ENCODE results near the gene LRMDA. TPM values are rescaled to one million over a fixed set of nuclear protein-coding genes. Genes with fewer than 3 reads are reported as not detected.

Gene LRMDA
- polyA plus RNA-seq, 1 donor (not counting 4 experiments of a cell fraction or from before 2014, with no cell fraction given): not detected

DNA sequence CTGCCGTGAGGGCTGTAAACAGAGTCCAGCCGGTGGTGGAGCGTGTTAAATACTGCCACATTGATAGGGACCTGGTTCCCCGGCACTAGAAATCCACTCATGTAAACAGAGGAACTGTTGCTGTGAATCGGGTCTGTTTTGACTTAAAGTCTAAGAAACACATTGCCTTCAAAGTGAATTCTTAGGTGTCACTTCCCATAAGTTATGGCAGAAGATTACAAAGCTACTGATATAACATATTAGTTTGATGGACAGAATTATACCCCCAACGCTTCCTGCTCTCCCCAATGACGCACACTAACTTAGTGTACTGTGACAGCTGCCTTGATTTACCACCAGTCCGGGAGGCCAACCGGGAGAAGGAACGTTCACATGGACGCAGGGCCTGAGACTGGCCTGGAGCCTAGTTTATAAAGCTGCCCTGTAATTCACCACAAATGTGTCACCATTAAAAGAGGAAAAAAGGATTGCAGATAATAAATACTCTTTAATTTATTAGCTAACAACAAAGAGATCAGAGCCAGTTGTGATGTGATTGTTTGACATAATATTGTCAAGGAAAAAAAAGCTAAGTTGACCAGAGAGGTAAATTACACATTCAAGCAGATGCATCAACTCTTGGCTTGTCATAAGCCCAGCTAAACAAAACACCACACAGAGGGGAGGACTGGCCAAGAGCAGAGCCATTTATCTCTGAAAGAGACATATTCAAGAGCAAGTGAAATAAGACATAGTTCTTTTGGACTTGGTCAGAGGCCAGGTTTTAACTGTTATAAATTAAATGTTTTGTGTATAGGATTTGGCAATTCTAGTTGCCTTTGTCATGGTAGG, 820.6 kb downstream of the LRMDA start:
- DNase-seq (ENCODE audit: low read depth, low spot score) (no peak), FAIRE-seq (no peak)
- Histone ChIP-seq H3K9me3 (ENCODE audit: control insufficient read depth, low read depth, low read length) (no peaks in the 10 kb centered on the region), H3K9me1 (ENCODE audit: control insufficient read depth, extremely low read depth, insufficient read depth, low read length) (no peaks in the 10 kb centered on the region), H3K36me3 (ENCODE audit: control insufficient read depth in 2 of 2, extremely low read depth in 1 of 2, insufficient read depth in 2 of 2, low read length in 2 of 2) (no peaks in the 10 kb centered on the region), H4K20me1 (ENCODE audit: control insufficient read depth, extremely low read depth, insufficient read depth, low read length) (no peaks in the 10 kb centered on the region), H2AFZ (ENCODE audit: control insufficient read depth, low read length) (no peak overlapping the region), H3K4me2 (ENCODE audit: control insufficient read depth, extremely low read depth, insufficient read depth, low read depth, low read length) (no peak overlapping the region), H3K9ac (ENCODE audit: control insufficient read depth, extremely low read depth, insufficient read depth, low read length) (no peak overlapping the region), H3K79me2 (ENCODE audit: control insufficient read depth, insufficient read depth, low read length) (no peaks in the 10 kb centered on the region), H3K27ac (ENCODE audit: control insufficient read depth, insufficient read depth, low read length) (no peak overlapping the region), H3K4me3 (ENCODE audit: control insufficient read depth in 2 of 3, extremely low read depth in 1 of 3, insufficient read depth in 2 of 3, low read depth in 1 of 3, low read length in 3 of 3) (no peak overlapping the region), H3K27me3 (ENCODE audit: control insufficient read depth, extremely low read depth, insufficient read depth, low read length) (no peaks in the 10 kb centered on the region), H3K4me1 (ENCODE audit: control insufficient read depth, extremely low read depth, insufficient read depth, low read length) (no peaks in the 10 kb centered on the region)
- no peak for TF ChIP-seq EZH2 (IDR thresholded peaks at IDR 0.05; ENCODE audit: low read length)
- TF ChIP-seq, protein P1, sequence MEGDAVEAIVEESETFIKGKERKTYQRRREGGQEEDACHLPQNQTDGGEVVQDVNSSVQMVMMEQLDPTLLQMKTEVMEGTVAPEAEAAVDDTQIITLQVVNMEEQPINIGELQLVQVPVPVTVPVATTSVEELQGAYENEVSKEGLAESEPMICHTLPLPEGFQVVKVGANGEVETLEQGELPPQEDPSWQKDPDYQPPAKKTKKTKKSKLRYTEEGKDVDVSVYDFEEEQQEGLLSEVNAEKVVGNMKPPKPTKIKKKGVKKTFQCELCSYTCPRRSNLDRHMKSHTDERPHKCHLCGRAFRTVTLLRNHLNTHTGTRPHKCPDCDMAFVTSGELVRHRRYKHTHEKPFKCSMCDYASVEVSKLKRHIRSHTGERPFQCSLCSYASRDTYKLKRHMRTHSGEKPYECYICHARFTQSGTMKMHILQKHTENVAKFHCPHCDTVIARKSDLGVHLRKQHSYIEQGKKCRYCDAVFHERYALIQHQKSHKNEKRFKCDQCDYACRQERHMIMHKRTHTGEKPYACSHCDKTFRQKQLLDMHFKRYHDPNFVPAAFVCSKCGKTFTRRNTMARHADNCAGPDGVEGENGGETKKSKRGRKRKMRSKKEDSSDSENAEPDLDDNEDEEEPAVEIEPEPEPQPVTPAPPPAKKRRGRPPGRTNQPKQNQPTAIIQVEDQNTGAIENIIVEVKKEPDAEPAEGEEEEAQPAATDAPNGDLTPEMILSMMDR (optimal IDR thresholded peaks at IDR 0.05 in 1 of 3, IDR thresholded peaks at IDR 0.05 in 1 of 3, conservative IDR thresholded peaks at IDR 0.05 in 1 of 3; ENCODE audit: extremely low read depth in 1 of 3, insufficient read depth in 2 of 3, low read length in 3 of 3): no peak
- dilution Hi-C loops (cut with MboI; ENCODE audit: extremely low pct_ligation_motif_present, low sequenced_read_pairs): no loop called here

- H3K9ac ChIP-seq (ENCODE audit: control insufficient read depth, extremely low read depth, insufficient read depth, low read length): no peak overlapping the region
- peaks cover 3% of the 10 kb centered on the region for H3K4me1 ChIP-seq (ENCODE audit: control insufficient read depth, extremely low read depth, insufficient read depth, low read length)
- H3K27ac ChIP-seq (ENCODE audit: control insufficient read depth, insufficient read depth, low read length): no peak overlapping the region
- no peaks in the 10 kb centered on the region for H3K36me3 ChIP-seq (ENCODE audit: control insufficient read depth in 2 of 2, extremely low read depth in 1 of 2, insufficient read depth in 2 of 2, low read length in 2 of 2)
- H4K20me1 ChIP-seq (ENCODE audit: control insufficient read depth, extremely low read depth, insufficient read depth, low read length): no peaks in the 10 kb centered on the region
- no peaks in the 10 kb centered on the region for H3K27me3 ChIP-seq (ENCODE audit: control insufficient read depth, extremely low read depth, insufficient read depth, low read length)
- FAIRE-seq: no peak
- H3K4me2 ChIP-seq (ENCODE audit: control insufficient read depth, extremely low read depth, insufficient read depth, low read depth, low read length): no peak overlapping the region
- H3K9me3 ChIP-seq (ENCODE audit: control insufficient read depth, low read depth, low read length): no peaks in the 10 kb centered on the region
- no peak for DNase-seq (ENCODE audit: low read depth, low spot score)
- H3K4me3 ChIP-seq (ENCODE audit: control insufficient read depth in 2 of 3, extremely low read depth in 1 of 3, insufficient read depth in 2 of 3, low read depth in 1 of 3, low read length in 3 of 3): no peak overlapping the region
- dilution Hi-C loops (cut with MboI; ENCODE audit: extremely low pct_ligation_motif_present, low sequenced_read_pairs): no loop called here
- no peak overlapping the region for H2AFZ ChIP-seq (ENCODE audit: control insufficient read depth, low read length)
- no peak for TF ChIP-seq EZH2 (IDR thresholded peaks at IDR 0.05; ENCODE audit: low read length)
- TF ChIP-seq, protein P1 (optimal IDR thresholded peaks at IDR 0.05 in 1 of 3, IDR thresholded peaks at IDR 0.05 in 1 of 3, conservative IDR thresholded peaks at IDR 0.05 in 1 of 3; ENCODE audit: extremely low read depth in 1 of 3, insufficient read depth in 2 of 3, low read length in 3 of 3): no peak
- H3K9me1 ChIP-seq (ENCODE audit: control insufficient read depth, extremely low read depth, insufficient read depth, low read length): no peaks in the 10 kb centered on the region
- no peaks in the 10 kb centered on the region for H3K79me2 ChIP-seq (ENCODE audit: control insufficient read depth, insufficient read depth, low read length)
Observed at GRCh38 chr10:76252733-76253132, 821.3 kb downstream of the LRMDA start.

All from keratinocyte (primary cell).